KBM-7 (cell line): ENCODE measurements around the gene RHBDL1.

ENCODE experiments used
- DNase-seq: peaks from one replicate; pipeline ENCODE4 v3.0.0-alpha.2; 2015
- in situ Hi-C: fragments of 300-500 bp; cut with MboI; formaldehyde crosslinking; loops from 2 replicates; pipeline ENCODE4 v1.14.3; 2020; ENCODE audit warnings: low sequenced_read_pairs, low pct_unique_long_range_greater_than_20kb, mixed read lengths

The RHBDL1 gene

DNA sequence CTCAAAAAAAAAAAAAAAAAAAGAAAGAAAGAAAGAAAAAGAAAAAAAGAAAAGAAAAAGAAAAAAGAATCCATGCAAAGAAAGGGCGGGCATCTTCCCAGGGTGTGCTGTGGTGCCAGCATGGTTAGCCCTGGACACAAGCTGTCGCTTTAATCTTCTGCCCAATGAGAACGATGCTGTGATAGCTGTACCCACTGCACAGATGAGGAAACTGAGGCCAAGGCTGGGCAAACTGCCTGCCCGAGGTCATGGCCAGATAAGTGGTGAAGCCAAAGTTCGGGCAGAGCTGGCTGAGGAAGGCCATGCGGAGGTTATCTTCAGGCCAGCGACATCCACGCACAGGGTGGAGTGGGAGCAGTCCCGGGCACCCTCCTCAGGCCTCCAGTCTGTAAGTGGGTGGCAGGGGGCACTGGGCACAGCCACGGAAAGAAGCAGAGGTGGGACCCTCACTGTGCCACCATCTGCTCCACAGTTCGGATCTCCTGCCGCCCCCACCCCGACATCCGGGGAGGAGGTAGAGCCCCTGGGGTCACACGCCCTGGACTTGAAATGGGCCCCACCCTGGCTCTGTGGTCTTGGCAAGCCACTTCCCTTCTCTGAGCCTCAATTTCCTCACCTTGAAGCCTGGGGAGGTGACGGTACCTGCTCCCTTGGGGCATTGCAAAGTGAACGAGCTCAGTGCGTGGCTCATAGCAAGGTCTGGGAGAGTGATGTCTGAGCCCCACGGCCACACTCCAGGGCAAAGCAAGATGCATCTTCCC is 23.6 kb downstream of the RHBDL1 start:
- no peak for DNase-seq
- in situ Hi-C loops: no loop called here

DNA sequence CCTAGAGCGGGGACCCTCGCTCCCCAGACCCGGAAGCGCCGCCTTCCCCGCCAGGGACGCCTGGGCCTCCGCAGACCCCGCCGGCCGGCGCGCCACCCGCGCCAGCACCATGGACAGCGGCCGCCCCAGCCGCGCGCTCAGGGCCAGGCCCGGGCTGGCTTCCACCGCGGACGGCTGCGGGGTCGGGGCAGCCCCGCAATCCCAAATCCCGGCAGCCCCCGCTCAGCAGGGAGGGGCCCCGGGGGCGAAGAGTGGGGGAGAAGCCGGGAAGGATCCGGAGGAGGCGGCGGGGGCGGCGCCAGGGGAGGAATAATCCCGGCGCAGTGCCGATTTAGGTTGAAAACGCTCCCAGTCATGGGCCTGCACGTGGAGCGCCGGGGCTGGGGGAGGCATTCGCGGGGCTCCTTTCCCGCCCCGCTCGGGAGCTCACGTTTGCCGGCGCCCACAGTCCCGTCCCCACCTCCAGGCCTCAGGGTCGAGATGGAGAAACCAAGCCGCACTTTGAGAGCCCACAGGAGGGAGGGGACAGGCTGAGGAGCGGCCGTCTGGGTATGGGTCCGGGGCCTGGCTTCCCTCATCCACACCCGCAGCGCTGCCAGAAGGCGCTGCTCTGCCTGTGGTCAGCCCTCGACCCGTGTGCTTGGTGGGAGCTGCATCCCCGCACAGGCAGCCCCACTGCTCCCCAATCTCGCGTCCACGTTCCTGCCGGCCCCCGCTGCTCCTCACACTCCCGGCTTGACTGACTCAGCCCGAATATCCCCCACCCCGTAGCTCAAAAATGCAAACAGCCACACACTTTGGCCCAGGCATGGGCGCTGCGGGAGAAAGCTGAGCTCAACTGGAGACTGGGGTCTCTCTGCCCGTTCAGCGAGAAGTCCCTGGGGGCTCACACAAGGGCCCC is 25.5 kb downstream of the RHBDL1 start:
- DNase-seq: no peak
- in situ Hi-C loops: no loop called here

DNA sequence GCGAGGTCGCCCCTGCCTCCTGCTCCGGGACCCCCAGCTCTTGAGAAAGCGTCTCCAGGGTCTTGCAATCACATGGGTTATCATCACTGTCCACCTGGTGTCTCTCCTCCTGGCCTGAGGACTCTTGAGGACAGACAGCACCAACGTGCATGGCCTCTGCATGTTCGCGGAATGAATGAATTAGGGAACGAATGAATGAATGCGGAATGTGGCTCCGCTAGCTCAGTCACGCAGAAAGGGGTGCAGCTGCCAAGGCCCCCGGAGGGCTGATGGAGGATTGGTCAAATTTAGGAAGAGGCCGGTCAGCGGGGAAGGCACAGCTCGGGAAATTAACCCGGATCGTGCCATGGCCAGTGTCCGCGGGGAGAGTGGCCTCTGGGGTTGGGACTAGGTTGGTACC is 26.9 kb downstream of the RHBDL1 start:
- no peak for DNase-seq
- in situ Hi-C loops: no loop called here

- in situ Hi-C loops: no loop called here
- no peak for DNase-seq
These were observed 27.9 kb downstream of the RHBDL1 start for GRCh38 chr16:703406-703805.

GRCh38 chr16:704047-704446 is 28.6 kb downstream of the RHBDL1 start:
- in situ Hi-C loops: no loop called here
- no peak for DNase-seq

DNA sequence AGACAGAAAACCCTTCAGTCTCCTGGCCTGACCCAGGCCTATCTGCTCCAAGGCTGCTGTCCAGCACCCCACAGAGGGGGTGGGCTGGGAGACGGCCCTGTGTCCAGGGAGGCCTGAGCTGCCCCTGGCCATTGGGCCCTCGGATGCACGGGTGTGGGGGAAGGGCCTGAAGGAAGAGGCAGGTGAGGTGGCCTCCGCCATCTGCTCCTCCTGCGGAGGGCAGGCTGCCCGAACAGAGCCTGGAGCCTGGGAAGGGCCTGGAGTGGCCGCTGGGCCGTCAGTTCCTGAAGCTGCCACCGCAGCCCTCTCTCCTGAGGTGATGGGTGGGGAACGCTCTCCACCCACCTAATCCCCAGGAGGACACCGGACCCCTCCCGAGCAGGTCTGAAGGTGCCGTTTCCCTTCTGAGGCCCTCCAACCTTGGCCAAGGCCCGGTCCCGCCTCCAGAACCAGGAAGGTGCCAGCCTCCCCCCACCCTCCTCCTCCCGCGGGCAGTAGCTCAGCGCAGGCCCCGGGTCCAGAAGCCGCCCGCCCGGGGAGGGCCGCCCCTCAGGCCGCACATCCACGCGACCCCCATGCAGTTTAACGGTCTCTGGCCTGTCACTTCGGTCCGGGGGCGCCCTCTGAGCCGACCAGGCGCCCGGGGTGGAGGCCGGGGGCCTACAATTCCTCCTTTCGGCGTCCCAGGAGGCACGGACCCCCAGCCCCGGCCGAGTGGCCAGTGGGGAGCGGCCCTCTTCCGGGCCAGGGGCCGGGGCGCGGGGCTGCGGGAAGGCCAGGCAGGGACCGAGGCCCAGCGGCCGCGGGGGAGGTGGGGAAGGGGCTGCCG is 29.3 kb downstream of the RHBDL1 start:
- in situ Hi-C loops: no loop called here
- DNase-seq: no peak

GRCh38 chr16:705431-706188 is 30.1 kb downstream of the RHBDL1 start, which contains the start of gene FBXL16:
Gene FBXL16, minus strand, starts transcription at chr16:705801. Its CDS starts 8,396 bp downstream, at chr16:697405.
- DNase-seq: no peak
- in situ Hi-C loops: no loop called here

DNA sequence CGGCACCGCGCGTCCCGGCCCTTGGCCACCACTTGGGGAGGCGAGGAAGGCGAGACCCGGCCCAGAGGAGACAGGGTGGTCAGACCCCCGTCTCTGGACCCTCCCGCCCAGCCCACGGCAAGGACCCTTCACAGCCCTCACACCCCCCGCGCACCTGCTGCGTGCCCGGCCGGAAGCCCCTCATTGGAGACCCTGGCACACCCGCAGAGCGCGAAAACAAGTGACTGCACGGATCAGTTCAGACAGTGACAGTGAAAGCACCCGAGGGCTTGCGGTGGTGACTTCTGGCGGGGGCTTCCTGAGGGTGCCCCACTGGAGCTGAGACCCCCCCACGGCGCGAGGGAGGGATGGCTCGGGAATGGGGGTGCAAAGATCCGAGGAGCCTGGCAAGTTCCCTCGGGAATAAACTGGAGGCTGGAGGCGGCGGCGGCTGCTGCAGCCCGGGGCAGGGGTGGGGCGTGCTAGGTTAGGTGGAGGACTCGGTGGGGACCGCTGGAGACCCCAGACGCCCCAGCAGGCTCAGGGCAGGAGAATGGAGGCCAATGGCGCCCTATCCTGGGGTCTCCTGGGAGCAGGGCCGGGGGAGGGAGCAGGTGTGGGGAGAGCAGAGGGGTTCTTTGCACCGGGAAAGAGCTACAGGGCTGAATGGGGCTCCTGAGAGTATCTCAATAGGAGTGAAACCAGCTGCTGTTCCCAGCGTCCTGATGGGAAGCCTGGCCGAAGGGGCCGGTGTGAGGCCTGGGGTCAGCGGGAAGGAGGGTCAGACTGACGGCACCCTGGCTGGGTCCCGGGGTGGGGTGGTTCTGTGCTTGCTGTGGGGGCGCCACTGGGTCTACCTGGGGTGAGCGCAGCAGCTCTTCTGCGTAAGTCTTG is 31.0 kb downstream of the RHBDL1 start:
- in situ Hi-C loops: no loop called here
- DNase-seq: no peak

GRCh38 chr16:707062-707538 is 31.6 kb downstream of the RHBDL1 start:
- in situ Hi-C loops: no loop called here

GRCh38 chr16:708019-708418 is 32.5 kb downstream of the RHBDL1 start:
- in situ Hi-C loops: no loop called here

More at GRCh38 chr16:707062-707538, 31.6 kb downstream of the RHBDL1 start:
- DNase-seq: no peak

DNA sequence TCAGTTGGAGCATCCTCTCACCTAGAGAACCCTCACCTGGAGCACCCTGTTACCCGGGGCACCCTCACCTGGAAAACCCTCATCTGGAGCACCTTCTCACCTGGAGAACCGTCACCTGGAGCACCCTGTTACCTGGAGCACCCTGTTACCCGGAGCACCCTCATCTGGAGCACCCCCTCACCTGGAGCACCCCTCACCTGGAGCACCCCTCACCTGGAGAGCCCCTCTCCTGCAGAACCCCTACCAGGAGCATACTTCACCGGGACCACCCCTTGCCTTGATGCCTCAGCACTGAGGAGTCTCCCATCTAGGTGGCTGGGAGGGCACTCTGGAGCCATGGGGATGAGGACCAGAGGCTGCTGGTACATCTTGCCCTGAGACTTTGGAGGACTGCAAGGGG is 33.5 kb downstream of the RHBDL1 start:
- no peak for DNase-seq
- in situ Hi-C loops: no loop called here

More at GRCh38 chr16:708019-708418, 32.5 kb downstream of the RHBDL1 start:
- no peak for DNase-seq

GRCh38 chr16:709566-710499 is 34.4 kb downstream of the RHBDL1 start:
- in situ Hi-C loops: loop anchor here (10.0 kb wide), 1 partner anchor 75 kb away; the partner anchor contains the start of genes CHTF18 and RPUSD1
- peak; percentile 65 for DNase-seq

- in situ Hi-C loops: loop anchor here (10.0 kb wide), 1 partner anchor 74 kb away; the partner anchor contains the start of genes CHTF18 and RPUSD1
- no peak for DNase-seq
These were observed 35.1 kb downstream of the RHBDL1 start for GRCh38 chr16:710500-711075.

- in situ Hi-C loops: loop anchor here (10.0 kb wide), 1 partner anchor 74 kb away; the partner anchor contains the start of genes CHTF18 and RPUSD1
- no peak for DNase-seq
These were observed 35.6 kb downstream of the RHBDL1 start for GRCh38 chr16:711084-711483.

GRCh38 chr16:711548-712320 is 36.3 kb downstream of the RHBDL1 start:
- DNase-seq: peak; percentile 79
- in situ Hi-C loops: loop anchor here (10.0 kb wide), 1 partner anchor 73 kb away; the partner anchor contains the start of genes CHTF18 and RPUSD1
